ENCODE measurements around the gene SPAG9. TPM values are rescaled to one million over a fixed set of nuclear protein-coding genes. Genes with fewer than 3 reads are reported as not detected.

Gene SPAG9
- total RNA-seq, 4 donors from 2014 or later = 139 to 171 (median 143) TPM

GRCh38 chr17:50967795-50968194 is 152.9 kb downstream of the SPAG9 start:
- H3K4me1 ChIP-seq = peaks cover 0 to 13% of the 10 kb centered on the region in 2 donors
- no peak for TF ChIP-seq POLR2A (IDR thresholded peaks at IDR 0.05)
- TF ChIP-seq, protein P1, sequence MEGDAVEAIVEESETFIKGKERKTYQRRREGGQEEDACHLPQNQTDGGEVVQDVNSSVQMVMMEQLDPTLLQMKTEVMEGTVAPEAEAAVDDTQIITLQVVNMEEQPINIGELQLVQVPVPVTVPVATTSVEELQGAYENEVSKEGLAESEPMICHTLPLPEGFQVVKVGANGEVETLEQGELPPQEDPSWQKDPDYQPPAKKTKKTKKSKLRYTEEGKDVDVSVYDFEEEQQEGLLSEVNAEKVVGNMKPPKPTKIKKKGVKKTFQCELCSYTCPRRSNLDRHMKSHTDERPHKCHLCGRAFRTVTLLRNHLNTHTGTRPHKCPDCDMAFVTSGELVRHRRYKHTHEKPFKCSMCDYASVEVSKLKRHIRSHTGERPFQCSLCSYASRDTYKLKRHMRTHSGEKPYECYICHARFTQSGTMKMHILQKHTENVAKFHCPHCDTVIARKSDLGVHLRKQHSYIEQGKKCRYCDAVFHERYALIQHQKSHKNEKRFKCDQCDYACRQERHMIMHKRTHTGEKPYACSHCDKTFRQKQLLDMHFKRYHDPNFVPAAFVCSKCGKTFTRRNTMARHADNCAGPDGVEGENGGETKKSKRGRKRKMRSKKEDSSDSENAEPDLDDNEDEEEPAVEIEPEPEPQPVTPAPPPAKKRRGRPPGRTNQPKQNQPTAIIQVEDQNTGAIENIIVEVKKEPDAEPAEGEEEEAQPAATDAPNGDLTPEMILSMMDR (IDR thresholded peaks at IDR 0.05 in 4 of 5, conservative IDR thresholded peaks at IDR 0.05 in 1 of 5) = no peak
- H3K9me3 ChIP-seq = no peaks in the 10 kb centered on the region
- H3K27me3 ChIP-seq = no peaks in the 10 kb centered on the region
- ATAC-seq (no peak), DNase-seq (no peak)
- no peak overlapping the region for H3K4me3 ChIP-seq
- intact Hi-C loops (cut with DNase I; ENCODE audit: low total_unique reads) (no loop called here), in situ Hi-C loops (cut with MboI; ENCODE audit: low sequenced_read_pairs in 4 of 4) (no loop called here)
- peaks cover 0 to 31% of the 10 kb centered on the region in 2 donors for H3K36me3 ChIP-seq
- H3K27ac ChIP-seq = peak overlapping the region; percentile 1 to 48 (median 38)

- intact Hi-C loops (cut with DNase I; ENCODE audit: low total_unique reads) (no loop called here), in situ Hi-C loops (cut with MboI; ENCODE audit: low sequenced_read_pairs in 4 of 4) (no loop called here)
- no peak for ATAC-seq
- Histone ChIP-seq H3K27ac (no peak overlapping the region), H3K36me3 (peaks cover 0 to 36% of the 10 kb centered on the region in 2 donors), H3K4me3 (no peak overlapping the region), H3K27me3 (no peaks in the 10 kb centered on the region), H3K9me3 (no peaks in the 10 kb centered on the region), H3K4me1 (peaks cover 0 to 13% of the 10 kb centered on the region in 2 donors)
- TF ChIP-seq, protein P1 (IDR thresholded peaks at IDR 0.05 in 4 of 5, conservative IDR thresholded peaks at IDR 0.05 in 1 of 5) = no peak
- TF ChIP-seq POLR2A (IDR thresholded peaks at IDR 0.05) = no peak
- no peak for DNase-seq
Observed at GRCh38 chr17:50966163-50966666, 154.5 kb downstream of the SPAG9 start.

DNA sequence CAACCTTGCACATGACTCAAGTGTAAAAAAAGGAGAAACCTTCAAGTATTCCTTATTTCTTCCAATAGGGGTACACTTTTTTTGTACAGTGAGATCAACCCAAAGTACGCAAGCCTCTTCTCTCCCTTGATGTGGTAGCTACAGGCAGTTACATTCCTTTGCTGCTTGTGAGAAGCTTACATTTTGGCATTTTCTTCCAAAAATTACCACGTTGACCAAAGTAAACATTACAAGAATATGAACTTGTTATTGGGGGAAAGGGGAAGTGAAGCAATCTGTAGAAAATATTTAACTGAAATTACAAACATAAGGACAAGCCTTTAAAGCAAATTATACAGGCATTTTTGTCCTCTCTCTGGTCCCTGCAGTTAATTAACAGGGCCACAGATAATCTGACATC is 157.5 kb downstream of the SPAG9 start:
- no peak for TF ChIP-seq POLR2A (IDR thresholded peaks at IDR 0.05)
- TF ChIP-seq, protein P1 (IDR thresholded peaks at IDR 0.05 in 4 of 5, conservative IDR thresholded peaks at IDR 0.05 in 1 of 5) = no peak
- Histone ChIP-seq H3K9me3 (no peaks in the 10 kb centered on the region), H3K27ac (no peak overlapping the region), H3K27me3 (no peaks in the 10 kb centered on the region), H3K4me1 (peaks cover 0 to 12% of the 10 kb centered on the region in 2 donors), H3K36me3 (peaks cover 0 to 20% of the 10 kb centered on the region in 2 donors), H3K4me3 (no peak overlapping the region)
- in situ Hi-C loops (cut with MboI; ENCODE audit: low sequenced_read_pairs in 4 of 4) (no loop called here), intact Hi-C loops (cut with DNase I; ENCODE audit: low total_unique reads) (no loop called here)
- DNase-seq (no peak), ATAC-seq (no peak)

- TF ChIP-seq, protein P1 (IDR thresholded peaks at IDR 0.05 in 4 of 5, conservative IDR thresholded peaks at IDR 0.05 in 1 of 5) = no peak
- TF ChIP-seq POLR2A (IDR thresholded peaks at IDR 0.05) = no peak
- H3K4me1 ChIP-seq = peaks cover 2 to 6% of the 10 kb centered on the region in 2 donors
- no peak overlapping the region for H3K4me3 ChIP-seq
- no peak for DNase-seq
- no peak for ATAC-seq
- H3K27me3 ChIP-seq = no peaks in the 10 kb centered on the region
- in situ Hi-C loops (cut with MboI; ENCODE audit: low sequenced_read_pairs in 4 of 4) = no loop called here
- no peak overlapping the region for H3K27ac ChIP-seq
- intact Hi-C loops (cut with DNase I; ENCODE audit: low total_unique reads) = no loop called here
- H3K9me3 ChIP-seq = no peaks in the 10 kb centered on the region
- peaks cover 0 to 20% of the 10 kb centered on the region in 2 donors for H3K36me3 ChIP-seq
Observed at GRCh38 chr17:50961282-50962220, 159.1 kb downstream of the SPAG9 start.

Data from gastrocnemius medialis (tissue), 4 donors.